B cell (primary cell): ENCODE measurements around the gene PEAK1.

Experiments
- EZH2 ChIP-seq: IDR thresholded peaks from 2 replicates; pipeline ENCODE4 v1.6.1; 2012; ENCODE audit warnings: borderline replicate concordance, low read depth, mild to moderate bottlenecking, moderate library complexity, low read length; ENCODE audit not compliant: insufficient read depth, poor library complexity, severe bottlenecking
- TF ChIP-seq, protein P1 (sequence below): fragments of 200-600 bp; IDR thresholded peaks from one replicate; pipeline ENCODE4 v1.8.0; 2022; ENCODE audit warnings: antibody characterized with exemption, mild to moderate bottlenecking

DNA sequence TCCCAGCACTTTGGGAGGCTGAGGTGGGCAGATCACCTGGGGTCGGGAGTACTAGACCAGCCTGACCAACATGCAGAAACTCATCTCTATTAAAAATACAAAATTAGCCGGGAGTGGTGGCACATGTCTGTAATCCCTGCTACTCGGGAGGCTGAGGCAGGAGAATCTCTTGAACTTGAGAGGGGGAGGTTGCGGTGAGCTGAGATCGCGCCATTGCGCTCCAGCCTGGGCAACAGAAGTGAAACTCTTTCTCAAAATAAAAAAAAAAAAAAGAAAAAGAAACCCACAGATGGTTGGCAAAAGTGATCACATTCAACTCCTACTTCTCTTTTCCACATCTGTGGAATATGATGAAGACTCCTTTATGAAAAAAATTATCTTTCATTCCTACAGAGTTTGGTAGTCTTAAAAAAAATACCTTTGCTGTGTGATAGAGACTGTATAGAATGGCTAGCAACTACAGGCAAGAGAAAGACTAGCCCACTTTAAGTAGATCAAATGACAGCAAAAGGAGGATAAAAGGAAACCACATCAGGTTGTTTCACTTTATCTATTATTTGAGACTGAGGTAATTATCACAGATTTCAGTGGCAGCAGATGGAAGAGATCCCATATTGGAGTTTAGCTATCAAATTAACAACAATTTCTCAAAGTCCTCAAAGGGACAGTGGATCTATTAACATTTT is 176.0 kb downstream of the PEAK1 start:
- TF ChIP-seq, protein P1, sequence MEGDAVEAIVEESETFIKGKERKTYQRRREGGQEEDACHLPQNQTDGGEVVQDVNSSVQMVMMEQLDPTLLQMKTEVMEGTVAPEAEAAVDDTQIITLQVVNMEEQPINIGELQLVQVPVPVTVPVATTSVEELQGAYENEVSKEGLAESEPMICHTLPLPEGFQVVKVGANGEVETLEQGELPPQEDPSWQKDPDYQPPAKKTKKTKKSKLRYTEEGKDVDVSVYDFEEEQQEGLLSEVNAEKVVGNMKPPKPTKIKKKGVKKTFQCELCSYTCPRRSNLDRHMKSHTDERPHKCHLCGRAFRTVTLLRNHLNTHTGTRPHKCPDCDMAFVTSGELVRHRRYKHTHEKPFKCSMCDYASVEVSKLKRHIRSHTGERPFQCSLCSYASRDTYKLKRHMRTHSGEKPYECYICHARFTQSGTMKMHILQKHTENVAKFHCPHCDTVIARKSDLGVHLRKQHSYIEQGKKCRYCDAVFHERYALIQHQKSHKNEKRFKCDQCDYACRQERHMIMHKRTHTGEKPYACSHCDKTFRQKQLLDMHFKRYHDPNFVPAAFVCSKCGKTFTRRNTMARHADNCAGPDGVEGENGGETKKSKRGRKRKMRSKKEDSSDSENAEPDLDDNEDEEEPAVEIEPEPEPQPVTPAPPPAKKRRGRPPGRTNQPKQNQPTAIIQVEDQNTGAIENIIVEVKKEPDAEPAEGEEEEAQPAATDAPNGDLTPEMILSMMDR: no peak
- TF ChIP-seq EZH2: no peak
